HG02973 (cell line): Measurements from ENCODE around the gene SGCD.

Experiments used
- ATAC-seq: cut with Tn5 transposase; IDR thresholded peaks from one replicate; pipeline ENCODE4 v1.9.1; 2021; ENCODE audit warnings: moderate library complexity; ENCODE audit not compliant: unreplicated experiment

Gene SGCD

DNA sequence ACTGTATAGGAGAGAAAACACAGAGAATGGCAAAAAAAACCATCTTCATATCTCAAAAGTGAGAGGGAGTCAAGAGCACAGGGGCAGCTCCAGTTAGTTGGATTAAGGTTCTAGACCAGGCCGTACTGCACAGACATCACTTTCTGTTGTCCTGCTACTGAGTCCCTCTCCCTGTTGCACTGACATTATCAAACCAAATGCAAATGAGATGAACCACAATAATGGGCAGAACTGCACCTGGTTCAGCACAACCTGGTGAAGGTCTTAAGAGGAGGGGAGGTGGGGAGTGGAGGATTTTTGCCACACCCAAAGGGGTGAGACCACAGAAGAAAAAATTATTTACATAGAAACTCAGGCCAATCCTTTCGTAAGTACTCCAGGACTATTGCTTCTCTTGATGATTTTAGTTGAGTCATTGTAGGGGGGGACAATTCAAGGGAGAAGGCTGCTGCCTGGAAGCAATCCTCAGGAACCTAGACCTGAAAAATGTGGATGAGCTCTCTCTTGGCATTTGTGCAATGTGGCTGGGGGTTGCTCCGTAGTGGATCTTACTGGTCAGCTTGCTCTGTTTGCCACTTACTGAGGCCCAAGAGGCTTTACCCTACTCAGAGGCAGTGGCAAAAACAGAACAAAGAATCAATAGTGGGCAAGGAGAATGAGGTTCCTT is 428.6 kb downstream of the SGCD start:
- no peak for ATAC-seq

DNA sequence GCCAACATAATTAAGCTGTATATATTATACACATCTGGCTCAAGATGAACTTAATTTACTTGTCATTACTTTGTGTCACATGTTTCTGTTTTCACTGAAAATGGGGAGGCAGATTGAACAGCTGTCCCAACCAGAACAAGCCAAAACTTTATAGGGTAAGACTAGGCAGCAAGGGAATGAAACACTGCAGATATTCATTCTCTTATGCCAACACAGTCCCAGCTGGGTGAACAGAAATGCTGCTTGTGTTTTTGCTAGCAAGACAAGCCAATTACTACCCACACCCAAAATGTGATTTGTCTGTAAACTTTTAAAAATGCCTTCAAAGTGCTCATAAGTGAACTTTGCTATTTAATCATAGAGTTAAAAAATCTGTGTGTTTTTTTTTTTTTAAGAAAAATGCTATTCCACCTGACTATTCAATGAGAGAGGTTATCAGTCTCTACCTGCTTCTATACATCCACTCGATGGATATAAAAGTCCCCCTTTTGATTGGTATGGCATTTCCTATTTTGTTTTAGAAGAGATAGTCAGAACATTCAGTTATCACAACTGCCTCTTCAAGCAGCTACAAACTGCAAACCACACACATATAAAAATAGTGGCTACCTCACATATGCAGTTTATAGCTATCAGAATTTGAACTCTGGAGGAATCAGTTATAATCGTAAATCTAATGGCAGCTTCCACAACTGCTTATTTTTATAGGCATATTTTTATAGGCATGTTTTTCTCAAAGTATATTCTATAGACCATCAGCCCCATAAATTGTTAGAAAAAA is 431.2 kb downstream of the SGCD start:
- ATAC-seq, result no peak

DNA sequence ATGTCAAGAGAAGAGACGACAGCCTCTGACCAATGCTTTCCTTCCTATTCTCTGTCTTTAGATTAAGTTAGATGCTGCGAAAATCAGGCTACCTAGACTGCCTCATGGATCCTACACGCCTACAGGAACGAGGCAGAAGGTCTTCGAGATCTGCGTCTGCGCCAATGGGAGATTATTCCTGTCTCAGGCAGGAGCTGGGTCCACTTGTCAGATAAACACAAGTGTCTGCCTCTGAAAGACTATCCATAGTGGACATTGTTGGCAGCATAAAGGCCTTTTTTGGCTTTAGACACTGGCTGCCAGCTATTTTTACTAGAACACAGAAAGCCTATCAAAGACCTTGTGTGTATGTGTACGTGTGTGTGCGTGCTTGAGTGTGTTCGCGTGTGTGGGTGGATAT is 432.2 kb downstream of the SGCD start:
- ATAC-seq, result no peak

DNA sequence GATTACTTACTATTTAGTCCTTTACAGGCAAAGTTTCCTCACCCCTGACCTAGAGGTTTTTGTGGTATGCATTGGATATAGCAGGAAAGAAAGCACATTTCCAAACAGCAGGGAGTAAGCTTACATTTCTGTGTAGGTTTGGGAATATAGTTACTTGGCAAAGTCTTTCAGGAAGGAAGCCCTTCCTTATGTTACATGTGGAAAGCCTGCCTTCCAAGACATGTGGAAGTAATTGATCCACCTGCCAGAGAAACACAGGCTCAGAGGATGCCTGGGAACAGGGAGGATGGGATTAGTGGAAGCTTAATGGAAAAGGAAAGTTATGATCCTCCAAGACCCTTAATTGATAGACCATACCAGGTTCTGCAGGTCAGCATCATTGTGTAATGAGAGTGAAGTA is 435.8 kb downstream of the SGCD start:
- no peak for ATAC-seq

DNA sequence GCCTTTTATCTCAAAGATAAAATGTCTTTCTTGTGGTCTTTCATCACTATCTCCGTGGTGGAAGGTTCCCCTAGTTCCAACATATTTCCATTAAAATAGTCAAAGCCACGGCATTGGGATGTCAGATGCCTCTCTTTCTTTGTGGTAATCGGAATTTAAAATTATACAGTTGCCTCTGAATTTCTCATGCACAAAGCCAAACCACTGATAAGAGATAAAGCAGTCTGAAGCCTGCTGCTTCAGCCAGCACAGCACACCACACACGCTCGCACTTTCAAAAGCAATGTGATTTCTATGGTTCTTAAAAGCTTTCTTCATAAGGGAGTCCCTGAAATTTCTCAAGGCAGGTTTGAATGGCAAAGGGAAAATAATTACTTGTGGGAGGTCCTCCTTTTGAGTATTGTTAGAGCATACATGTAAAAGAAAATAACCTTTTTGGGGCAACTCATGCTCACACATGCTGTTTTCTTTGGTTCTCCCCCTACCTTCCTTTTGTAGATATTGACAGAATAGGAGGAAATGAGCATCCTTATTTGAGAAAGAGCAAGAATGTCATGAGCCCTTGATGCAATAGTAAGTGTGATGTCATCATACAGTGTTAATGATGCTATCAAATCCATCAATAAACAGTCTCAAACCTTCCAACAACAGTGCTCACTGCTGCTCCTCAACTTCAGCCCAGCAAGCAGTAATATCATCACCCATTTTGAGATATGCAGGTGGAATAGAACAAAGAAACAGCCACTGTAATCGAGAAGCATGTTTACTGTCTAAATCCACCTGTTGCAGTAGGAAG is 437.4 kb downstream of the SGCD start:
- no peak for ATAC-seq

DNA sequence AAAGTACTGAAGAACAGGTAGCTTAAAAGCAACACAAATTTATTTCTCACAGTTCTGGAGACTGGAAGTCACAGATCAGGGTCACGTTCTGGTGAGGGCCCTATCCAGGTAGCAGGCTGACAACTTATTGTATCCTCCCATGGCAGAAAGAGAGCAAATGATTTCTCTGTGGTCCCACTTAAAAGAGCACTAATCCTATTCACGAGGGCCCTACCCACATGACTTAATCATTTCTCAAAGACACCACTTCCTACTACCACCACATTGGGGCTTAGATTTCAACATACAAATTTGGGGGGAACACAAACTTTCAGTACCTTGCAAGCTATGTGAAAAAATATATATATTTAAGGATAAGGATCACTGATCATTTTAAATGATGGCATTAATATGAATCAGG is 447.3 kb downstream of the SGCD start:
- no peak for ATAC-seq

DNA sequence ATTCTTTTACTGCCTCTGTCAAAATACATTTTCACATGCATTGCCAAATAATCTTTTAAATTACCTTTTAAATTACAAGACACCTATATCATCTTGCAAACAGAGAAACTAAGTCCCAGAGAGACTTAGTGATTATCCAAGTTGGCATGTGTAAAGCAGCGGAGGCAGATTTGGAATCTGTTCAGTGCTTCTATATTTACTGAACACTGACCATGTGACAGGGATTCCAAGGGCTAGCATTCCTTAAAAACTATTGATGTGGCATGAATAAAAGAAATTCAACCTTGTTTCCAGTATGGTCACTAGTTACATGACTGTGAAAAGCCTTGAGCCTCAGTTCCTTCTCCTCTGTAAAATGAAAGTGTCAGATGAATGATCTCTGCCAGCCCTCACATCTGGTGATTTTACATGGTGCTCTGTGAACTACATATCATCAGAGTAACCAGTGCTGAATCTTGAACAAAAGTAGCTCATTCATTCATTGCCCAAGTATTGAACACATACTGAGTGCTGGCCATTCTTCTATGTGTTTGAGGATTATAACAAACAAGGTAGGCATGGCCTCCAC is 451.3 kb downstream of the SGCD start:
- no peak for ATAC-seq

DNA sequence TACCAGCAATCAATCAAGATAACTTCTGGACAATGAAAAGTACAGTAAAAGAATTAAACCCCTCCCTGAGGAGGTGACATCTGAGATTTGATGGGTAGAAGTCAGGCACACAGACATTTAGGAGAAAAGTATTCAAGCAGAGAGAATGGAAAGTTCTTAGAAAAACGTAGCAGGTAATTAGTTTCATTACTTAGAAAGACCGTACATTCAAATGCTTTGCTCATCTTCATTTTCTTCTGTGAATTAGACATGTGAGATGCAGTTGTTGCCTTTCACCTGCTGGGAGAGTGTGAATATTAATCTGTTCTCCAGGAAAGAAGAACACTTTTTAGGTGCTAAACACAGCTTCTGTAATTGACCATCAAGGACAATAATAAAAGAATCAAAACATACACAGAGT is 451.8 kb downstream of the SGCD start:
- ATAC-seq, result no peak

DNA sequence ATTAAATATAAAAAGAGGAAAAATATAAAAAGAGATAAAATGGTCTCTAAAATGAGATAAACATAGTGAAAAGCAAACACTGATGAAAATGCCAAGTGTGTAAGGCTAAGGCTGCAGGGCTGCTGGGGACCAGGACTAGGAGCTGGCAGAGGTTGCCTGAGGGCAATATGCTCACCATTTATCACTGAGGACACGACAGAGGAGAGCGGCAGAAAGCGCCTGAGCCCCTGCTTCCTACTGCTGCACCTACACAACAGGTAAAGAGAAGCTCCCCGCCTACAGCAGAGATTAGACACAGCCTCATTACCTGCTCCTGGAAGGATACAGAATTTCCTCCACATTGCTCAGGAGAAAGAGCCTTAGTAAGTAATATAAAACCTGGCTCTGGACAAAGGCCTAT is 452.5 kb downstream of the SGCD start:
- ATAC-seq, result no peak

DNA sequence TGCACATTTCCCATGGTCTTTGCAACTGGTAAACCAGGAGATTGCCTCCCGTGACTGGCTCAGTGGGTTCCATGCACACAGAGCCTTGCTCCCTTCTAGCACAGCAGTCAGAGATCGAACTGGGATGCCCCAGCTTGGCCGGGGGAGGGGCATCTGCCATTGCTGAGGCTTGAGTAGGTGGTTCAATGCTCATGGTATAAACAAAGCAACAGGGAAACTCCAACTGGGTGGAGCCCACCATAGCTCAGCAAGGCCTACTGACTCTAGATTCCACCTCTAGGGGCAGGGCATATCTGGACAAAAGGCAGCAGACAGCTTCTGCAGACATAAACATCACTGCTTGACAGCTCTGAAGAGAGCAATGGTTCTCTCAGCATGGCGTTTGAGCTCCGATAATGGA is 456.1 kb downstream of the SGCD start:
- no peak for ATAC-seq

DNA sequence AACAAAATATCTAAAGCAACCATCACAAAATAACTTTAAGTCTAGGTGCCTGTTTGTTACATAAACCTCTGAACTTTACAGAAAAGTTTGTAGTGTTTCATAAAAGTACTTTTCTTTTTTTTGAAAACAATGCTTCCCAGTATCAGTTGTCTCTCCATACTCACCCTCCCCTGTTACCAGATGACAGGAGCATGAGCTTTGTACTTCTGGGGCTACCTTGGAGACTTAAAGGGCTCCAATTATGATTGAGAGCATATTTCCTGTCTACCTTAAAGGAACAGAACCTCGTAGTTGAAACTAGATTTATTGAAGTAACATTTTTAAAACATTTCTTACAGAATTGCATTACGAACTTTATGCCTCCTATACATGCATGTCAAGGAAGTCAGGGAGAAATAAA is 467.7 kb downstream of the SGCD start:
- ATAC-seq, result no peak

DNA sequence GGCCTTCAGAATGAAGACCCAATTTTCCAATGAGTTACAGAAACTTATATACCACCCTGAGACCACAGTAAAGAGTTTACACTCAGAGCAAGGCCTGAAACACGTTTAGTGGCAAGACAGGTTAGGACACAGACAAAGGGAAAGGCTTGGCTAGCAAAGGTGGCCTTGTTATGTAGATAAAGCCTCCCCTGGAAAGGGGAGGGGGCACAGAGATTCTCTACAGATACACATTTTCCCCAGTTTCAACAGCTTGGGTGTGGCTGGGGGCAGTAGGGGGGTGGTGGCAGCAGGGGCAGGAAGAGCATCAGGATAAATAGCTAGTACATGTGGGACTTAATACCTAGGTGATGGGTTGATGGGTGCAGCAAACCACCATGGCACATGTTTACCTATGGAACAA is 471.2 kb downstream of the SGCD start:
- no peak for ATAC-seq

DNA sequence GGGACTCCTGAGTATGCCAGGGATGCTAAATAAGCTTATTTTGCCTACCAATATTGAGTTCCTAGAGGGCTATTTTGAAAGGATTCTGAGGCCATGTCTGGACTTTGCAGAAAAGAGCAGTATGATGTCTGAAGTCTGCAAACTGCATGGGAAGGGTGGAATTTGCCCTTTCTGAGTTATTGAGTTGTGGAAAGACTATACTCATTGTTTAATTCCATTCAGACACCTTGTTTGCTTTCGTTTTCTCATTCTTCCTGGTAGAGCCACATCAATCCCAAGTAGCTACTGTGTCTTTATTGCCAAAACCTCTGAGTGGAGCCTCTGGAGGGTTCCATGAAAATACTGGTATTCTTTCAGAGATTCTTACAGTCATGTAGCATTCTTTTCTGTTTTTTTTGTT is 472.2 kb downstream of the SGCD start:
- no peak for ATAC-seq

DNA sequence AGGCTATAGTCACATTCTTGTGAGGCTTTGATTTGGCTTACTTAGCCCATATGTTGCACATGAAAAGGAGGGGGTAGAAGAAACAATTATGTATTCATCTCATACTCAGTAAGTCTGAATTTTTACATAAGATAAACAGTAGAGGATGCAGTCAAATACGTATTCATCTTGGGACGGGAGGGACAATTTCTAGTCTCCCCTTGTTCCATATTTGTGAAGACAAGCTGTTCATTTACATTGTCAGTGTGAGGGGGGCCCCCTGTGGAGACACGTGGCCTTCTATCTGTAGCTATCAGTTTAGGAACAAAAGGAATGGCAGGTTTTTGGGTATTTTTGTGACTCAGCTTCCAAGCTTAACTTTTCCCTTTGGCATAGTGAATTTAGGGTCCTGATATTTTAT is 474.0 kb downstream of the SGCD start:
- no peak for ATAC-seq

DNA sequence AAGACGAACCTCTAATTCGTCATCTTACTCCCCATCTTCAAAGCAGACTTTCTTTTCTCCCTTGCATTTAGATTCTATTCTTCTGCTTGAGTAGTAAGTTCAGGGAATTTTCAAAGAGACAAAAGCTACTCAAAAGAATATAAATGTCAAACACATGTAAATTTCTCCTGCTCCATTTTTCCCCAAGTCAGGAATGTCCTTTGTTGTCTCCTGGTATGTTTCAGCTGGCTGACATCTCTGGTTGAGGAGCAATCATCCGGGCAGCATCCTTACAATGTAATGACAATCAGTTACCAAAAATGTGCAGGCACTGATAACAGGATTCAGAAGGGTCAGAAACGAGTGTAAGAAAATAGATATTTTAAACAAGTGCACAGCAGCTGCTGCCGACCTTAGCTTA is 475.5 kb downstream of the SGCD start:
- no peak for ATAC-seq

DNA sequence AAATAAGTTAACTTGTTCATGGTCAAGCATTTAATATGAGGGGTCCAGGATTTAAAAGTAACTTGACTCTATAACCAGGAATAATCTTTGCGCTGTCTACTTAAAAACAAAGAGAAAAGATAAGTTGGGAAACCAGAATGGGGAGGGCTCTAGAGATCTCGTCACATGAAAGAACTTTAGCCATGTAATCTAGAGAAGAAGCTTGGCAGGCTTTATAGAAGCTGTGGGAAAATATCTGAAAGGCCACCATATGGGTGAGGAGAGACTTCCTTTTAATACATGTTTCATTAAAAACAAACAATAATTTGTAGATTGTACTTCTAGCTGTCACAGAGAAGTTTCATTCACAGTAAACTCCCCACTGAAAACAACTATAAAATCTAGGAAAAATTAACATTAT is 476.4 kb downstream of the SGCD start:
- ATAC-seq, result no peak

DNA sequence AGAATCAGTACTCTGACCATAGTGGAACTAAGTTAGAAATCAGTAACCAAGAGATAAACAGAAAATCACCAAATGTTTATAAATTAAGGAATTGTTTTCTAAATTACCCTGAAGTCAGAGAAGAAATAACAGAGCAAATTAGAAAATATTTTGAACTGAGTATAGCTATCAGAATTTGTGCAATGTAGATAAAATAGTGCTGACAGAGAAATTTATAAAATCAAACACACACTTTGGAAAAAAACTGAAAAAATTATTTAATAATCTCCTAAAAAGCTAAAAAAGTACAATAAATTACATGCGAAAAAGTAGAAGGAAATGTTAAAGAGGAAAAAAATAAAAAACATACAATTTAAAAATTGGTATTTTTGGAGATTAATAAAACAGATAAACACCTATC is 486.0 kb downstream of the SGCD start:
- no peak for ATAC-seq

DNA sequence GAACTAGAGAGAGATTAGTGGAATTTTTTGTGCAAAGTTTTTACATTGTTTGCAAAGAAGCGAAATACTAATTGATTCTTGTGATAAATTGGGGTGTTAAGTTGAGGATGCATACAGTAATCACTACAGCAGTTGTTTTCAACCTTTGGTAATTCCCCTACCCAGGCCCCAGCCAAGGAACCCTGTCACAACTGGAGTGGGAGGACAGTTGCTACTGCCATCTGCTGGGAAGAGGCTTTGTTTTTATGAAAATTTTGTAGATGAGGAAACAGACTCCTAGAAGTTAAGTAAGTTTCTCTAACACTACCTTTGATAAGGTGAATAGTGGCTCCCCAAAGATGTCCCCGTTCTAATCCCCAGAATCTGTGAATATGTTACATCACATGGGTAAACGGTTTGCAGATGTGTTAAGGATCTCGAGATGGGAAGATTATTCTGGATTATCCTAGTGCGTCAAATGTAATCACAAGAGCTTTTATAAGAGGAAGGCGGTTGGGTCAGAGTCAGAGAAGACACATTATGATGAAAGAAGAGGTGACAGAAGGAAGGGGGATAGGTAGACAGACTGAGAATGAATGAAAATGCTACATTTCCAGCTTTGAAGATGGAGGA is 489.1 kb downstream of the SGCD start:
- no peak for ATAC-seq
